Brain microvascular endothelial cell (primary cell): ENCODE data around the gene MLST8.

Source experiments
- DNase-seq: peaks from one replicate; pipeline ENCODE4 v3.0.0-alpha.2; 2020
- H3K27ac ChIP-seq: fragments of 250-450 bp; sonication (Bioruptor Pico); 2 replicates; pipeline ENCODE4 v1.5.1; 2020; ENCODE audit warnings: mild to moderate bottlenecking, moderate library complexity
- H3K27me3 ChIP-seq: fragments of 250-450 bp; sonication (Bioruptor Pico); replicated peaks from 2 replicates; pipeline ENCODE4 v1.5.1; 2020; ENCODE audit warnings: mild to moderate bottlenecking
- H3K36me3 ChIP-seq: fragments of 250-450 bp; sonication (Bioruptor Pico); replicated peaks from 2 replicates; pipeline ENCODE4 v1.5.1; 2020; ENCODE audit warnings: mild to moderate bottlenecking
- H3K4me3 ChIP-seq: 2 replicates; pipeline ENCODE4 v1.5.1; 2011; ENCODE audit warnings: low read depth, mild to moderate bottlenecking, control low read depth, low read length, moderate library complexity
- CTCF ChIP-seq: IDR thresholded peaks from 2 replicates; pipeline ENCODE4 v1.5.1; 2011; ENCODE audit warnings: low read depth, mild to moderate bottlenecking, moderate library complexity, low read length, control low read depth, inconsistent platforms; ENCODE audit errors: missing control alignments
- in situ Hi-C: cut with HindIII; loops from 2 replicates; pipeline ENCODE4 v1.10.0; 2017; ENCODE audit warnings: low sequenced_read_pairs, low pct_ligation_motif_present

The MLST8 gene

GRCh38 chr16:2213817-2214718 is 8.8 kb downstream of the MLST8 start:
- in situ Hi-C loops: no loop called here
- DNase-seq: no peak
- H3K27ac ChIP-seq: peak overlapping the region; percentile 72

GRCh38 chr16:2214719-2214968 is 9.4 kb downstream of the MLST8 start, which contains the start of gene PGP:
PGP (minus strand) TSS chr16:2214840; CDS start chr16:2214777, 63 bp downstream.
- DNase-seq: no peak
- no peak for TF ChIP-seq CTCF
- H3K27me3 ChIP-seq: no peaks in the 10 kb centered on the region
- H3K36me3 ChIP-seq: no peaks in the 10 kb centered on the region
- peak within 1 kb of the TSS; percentile 74 for H3K4me3 ChIP-seq
- in situ Hi-C loops: no loop called here
- H3K27ac ChIP-seq: peak within 1 kb of the TSS; percentile 85

More at GRCh38 chr16:2213817-2214718, 8.8 kb downstream of the MLST8 start:
- H3K4me3 ChIP-seq: peak overlapping the region; percentile 68
- H3K36me3 ChIP-seq: peaks cover 6% of the 10 kb centered on the region
- no peaks in the 10 kb centered on the region for H3K27me3 ChIP-seq
- TF ChIP-seq CTCF: peak; percentile 8

GRCh38 chr16:2216330-2216729 is 11.1 kb downstream of the MLST8 start:
- Histone ChIP-seq H3K4me3 (no peak overlapping the region), H3K36me3 (no peaks in the 10 kb centered on the region), H3K27me3 (no peaks in the 10 kb centered on the region), H3K27ac (no peak overlapping the region)
- in situ Hi-C loops: no loop called here
- DNase-seq: no peak
- no peak for TF ChIP-seq CTCF

GRCh38 chr16:2223221-2223941 is 18.1 kb downstream of the MLST8 start, which contains the start of gene E4F1:
E4F1 (plus strand) TSS chr16:2223591; CDS start chr16:2223614, 23 bp downstream.
- peaks cover under 1% of the 10 kb centered on the region for H3K36me3 ChIP-seq
- TF ChIP-seq CTCF: no peak
- H3K27me3 ChIP-seq: no peaks in the 10 kb centered on the region
- in situ Hi-C loops: no loop called here
- peak within 1 kb of the TSS; percentile 91 for H3K4me3 ChIP-seq
- peak; percentile 99 for DNase-seq
- peak within 1 kb of the TSS; percentile 69 for H3K27ac ChIP-seq

- peak; percentile 24 for DNase-seq
- H3K4me3 ChIP-seq: peak overlapping the region; percentile 91
- peak overlapping the region; percentile 69 for H3K27ac ChIP-seq
- H3K36me3 ChIP-seq: peaks cover 5% of the 10 kb centered on the region
- in situ Hi-C loops: no loop called here
- TF ChIP-seq CTCF: peak; percentile 50
- no peaks in the 10 kb centered on the region for H3K27me3 ChIP-seq
These were observed 18.8 kb downstream of the MLST8 start for GRCh38 chr16:2223942-2224486.
